CD14-positive monocyte (primary cell): ENCODE results near the gene KRT17. TPM values are rescaled to one million over a fixed set of nuclear protein-coding genes. Genes with fewer than 3 reads are reported as not detected.
"Not testable (repeated sequence)": the region's sequence is repeated elsewhere in the genome, so short reads cannot be mapped to it uniquely, and the experiment has no call there.

Source experiments
- DNase-seq, 3 donors: peaks; one replicate each; pipeline ENCODE4 v3.0.0-alpha.2; 2011 to 2022
- H2AFZ ChIP-seq: 2 replicates; pipeline ENCODE4 v1.6.0; 2012; ENCODE audit warnings: mild to moderate bottlenecking, low read depth, low read length, inconsistent platforms; ENCODE audit not compliant: insufficient read depth, poor library complexity, severe bottlenecking
- H3K27ac ChIP-seq, 2 donors: 1 replicate in 1 of 2; 2 replicates in 1 of 2; pipeline ENCODE4 v1.5.1; 2012 to 2013; ENCODE audit warnings: low read length in 2 of 2, control low read depth in 1 of 2, inconsistent platforms in 1 of 2, low read depth in 1 of 2, mild to moderate bottlenecking in 1 of 2
- H3K27me3 ChIP-seq, 2 donors: one replicate each; pipeline versions ENCODE4 v1.6.0 to v1.6.1; 2011 to 2013; ENCODE audit warnings: low read length in 2 of 2; ENCODE audit not compliant: control insufficient read depth in 2 of 2, insufficient read depth in 2 of 2
- H3K36me3 ChIP-seq, 2 donors: replicated peaks in 1 of 2; 1 replicate in 1 of 2; 2 replicates in 1 of 2; pipeline versions ENCODE4 v1.5.1 to v1.6.1; 2012 to 2013; ENCODE audit warnings: low read length in 2 of 2, control low read depth in 1 of 2, inconsistent platforms in 1 of 2, mild to moderate bottlenecking in 1 of 2; ENCODE audit not compliant: insufficient read depth in 2 of 2, control insufficient read depth in 1 of 2
- H3K4me1 ChIP-seq, 2 donors: 1 replicate in 1 of 2; 2 replicates in 1 of 2; pipeline versions ENCODE4 v1.5.1 to v1.6.1; 2012 to 2013; ENCODE audit warnings: low read length in 2 of 2, control low read depth in 1 of 2, inconsistent platforms in 1 of 2, mild to moderate bottlenecking in 1 of 2, moderate library complexity in 1 of 2; ENCODE audit not compliant: insufficient read depth in 2 of 2, control insufficient read depth in 1 of 2
- H3K4me2 ChIP-seq: replicated peaks from 2 replicates; pipeline ENCODE3; 2012; ENCODE audit warnings: low read length, moderate library complexity, mild to moderate bottlenecking; ENCODE audit not compliant: poor library complexity, severe bottlenecking; ENCODE audit errors: extremely low read depth
- H3K4me3 ChIP-seq, 3 experiments: fragments of 200-600 bp in 1 of 3; sonication (generic) in 1 of 3; replicated peaks in 1 of 3; 1 replicate in 2 of 3; 2 replicates in 1 of 3; pipeline ENCODE4 v1.5.1; 2011 to 2013; ENCODE audit warnings: low read length in 3 of 3, mild to moderate bottlenecking in 3 of 3, control low read depth in 2 of 3, low read depth in 2 of 3, inconsistent platforms in 1 of 3, moderate library complexity in 1 of 3
- H3K79me2 ChIP-seq: 2 replicates; pipeline ENCODE4 v1.6.0; 2012; ENCODE audit warnings: mild to moderate bottlenecking, control low read depth, inconsistent platforms, low read length, moderate library complexity; ENCODE audit not compliant: insufficient read depth
- H3K9ac ChIP-seq: 2 replicates; pipeline ENCODE4 v1.6.0; 2017; ENCODE audit warnings: low read length, mild to moderate bottlenecking; ENCODE audit not compliant: insufficient read depth, poor library complexity, severe bottlenecking
- H3K9me3 ChIP-seq, 2 donors: replicated peaks in 1 of 2; 1 replicate in 1 of 2; 2 replicates in 1 of 2; pipeline versions ENCODE4 v1.5.1 to v1.6.1; 2012 to 2013; ENCODE audit warnings: low read length in 2 of 2, control low read depth in 1 of 2; ENCODE audit not compliant: control insufficient read depth in 1 of 2, insufficient read depth in 1 of 2
- H4K20me1 ChIP-seq: 2 replicates; pipeline ENCODE4 v1.6.0; 2012; ENCODE audit warnings: mild to moderate bottlenecking, low read length, control low read depth, moderate library complexity; ENCODE audit not compliant: insufficient read depth
- H3K27ac Mint-ChIP-seq, 7 donors: one replicate each; pipeline ENCODE4 v1.8.0; 2020; ENCODE audit warnings: mild to moderate bottlenecking in 7 of 7, mixed read lengths in 7 of 7, moderate library complexity in 6 of 7, inconsistent platforms in 2 of 7
- H3K27me3 Mint-ChIP-seq, 3 donors: one replicate each; pipeline ENCODE4 v1.8.0; 2021 to 2022; ENCODE audit warnings: low read depth in 3 of 3, mild to moderate bottlenecking in 3 of 3, mixed read lengths in 3 of 3, moderate library complexity in 3 of 3, inconsistent platforms in 1 of 3
- H3K36me3 Mint-ChIP-seq, 2 donors: one replicate each; pipeline ENCODE4 v1.8.0; 2020; ENCODE audit warnings: mixed read lengths in 2 of 2, inconsistent platforms in 1 of 2, mild to moderate bottlenecking in 1 of 2
- H3K4me1 Mint-ChIP-seq: one replicate; pipeline ENCODE4 v1.8.0; 2020; ENCODE audit warnings: mild to moderate bottlenecking, mixed read lengths
- H3K4me3 Mint-ChIP-seq, 2 donors: one replicate each; pipeline ENCODE4 v1.8.0; 2020; ENCODE audit warnings: mild to moderate bottlenecking in 2 of 2, mixed read lengths in 2 of 2, moderate library complexity in 1 of 2
- H3K9me3 Mint-ChIP-seq, 7 donors: one replicate each; pipeline ENCODE4 v1.8.0; 2020 to 2022; ENCODE audit warnings: mixed read lengths in 7 of 7, mild to moderate bottlenecking in 6 of 7, moderate library complexity in 6 of 7, inconsistent platforms in 2 of 7
- CTCF ChIP-seq: fragments of 200-600 bp; IDR thresholded peaks from one replicate; pipeline ENCODE4 v1.8.0; 2022; ENCODE audit warnings: antibody characterized with exemption, mild to moderate bottlenecking
- WGBS: methylation state at CpG from one replicate; pipeline ENCODE4 v1.1.5; 2013; ENCODE audit warnings: missing lambda C conversion rate; ENCODE audit not compliant: insufficient coverage; 5-methylcytosine and 5-hydroxymethylcytosine counted together
- intact Hi-C, 2 donors: fragments of 100-400 bp; cut with micrococcal nuclease; formaldehyde crosslinking; loops; one replicate each; pipeline versions ENCODE4 v1.15.0 to v1.15.1; 2023
- polyA plus RNA-seq, 3 donors: library from polyadenylated mRNA; depleted of rRNA in 1 of 3; unstranded in 2 of 3; stranded (reverse) in 1 of 3; fragments of 300-500 nt in 2 of 3; fragments of >200 nt in 1 of 3; fragmentation: Illumina TruSeq in 2 of 3; gene quantifications; 1 replicate in 2 of 3; 2 replicates in 1 of 3; pipeline ENCODE4 v1.2.3, GENCODE V29; 2012 to 2021

The KRT17 gene
- polyA plus RNA-seq, 3 donors: 0.49 TPM; not detected in 2

DNA sequence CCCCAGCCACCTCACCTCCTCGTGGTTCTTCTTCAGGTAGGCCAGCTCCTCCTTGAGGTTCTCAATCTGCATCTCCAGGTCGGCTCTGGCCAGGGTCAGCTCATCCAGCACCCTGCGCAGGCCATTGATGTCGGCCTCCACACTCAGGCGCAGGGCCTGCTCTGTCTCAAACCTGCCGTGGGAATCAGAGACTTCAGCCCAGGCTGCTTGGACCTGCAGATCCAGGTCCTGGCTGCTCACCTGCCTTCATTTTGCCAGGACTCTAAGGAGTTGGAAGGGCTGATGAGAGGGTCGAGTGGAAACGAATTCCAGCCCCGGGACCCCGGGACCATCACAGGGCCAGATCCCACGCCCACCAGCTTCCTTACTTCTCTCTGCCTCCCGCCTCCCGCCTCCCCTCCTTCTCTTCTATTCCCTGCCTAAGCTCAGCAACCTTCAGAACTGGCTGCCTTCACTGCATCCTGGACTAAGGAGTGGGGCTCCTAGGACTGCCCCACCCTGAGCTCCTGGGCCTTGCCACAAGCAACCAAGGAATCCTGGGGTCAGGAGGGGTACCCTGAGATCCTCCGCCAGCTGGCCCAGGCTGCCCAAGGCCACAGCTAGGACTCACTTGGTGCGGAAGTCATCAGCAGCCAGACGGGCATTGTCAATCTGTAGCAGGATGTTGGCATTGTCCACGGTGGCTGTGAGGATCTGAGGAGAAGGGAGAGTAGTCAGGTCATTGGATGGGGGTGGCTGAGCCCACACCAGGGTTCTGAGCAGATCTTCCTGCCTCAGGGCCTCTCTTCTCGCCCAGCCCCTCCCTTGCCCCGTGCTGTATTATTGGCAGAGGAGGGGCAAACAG is 1.8 kb downstream of the KRT17 start:
- DNase-seq, intact Hi-C loops, H4K20me1 ChIP-seq, H3K79me2 ChIP-seq, H3K4me1 Mint-ChIP-seq, H3K4me2 ChIP-seq, H3K27me3 ChIP-seq, H3K4me1 ChIP-seq, H3K36me3 Mint-ChIP-seq, H2AFZ ChIP-seq, H3K9ac ChIP-seq, H3K27ac Mint-ChIP-seq, H3K36me3 ChIP-seq, H3K27ac ChIP-seq, H3K9me3 Mint-ChIP-seq, H3K4me3 ChIP-seq, H3K4me3 Mint-ChIP-seq, H3K9me3 ChIP-seq: not testable (repeated sequence)
- H3K27me3 Mint-ChIP-seq: peaks cover 0 to 15% (median 6%) of the 10 kb centered on the region in 3 donors
- 96% methylated on average over 12 of the region's 19 CpGs for WGBS

DNA sequence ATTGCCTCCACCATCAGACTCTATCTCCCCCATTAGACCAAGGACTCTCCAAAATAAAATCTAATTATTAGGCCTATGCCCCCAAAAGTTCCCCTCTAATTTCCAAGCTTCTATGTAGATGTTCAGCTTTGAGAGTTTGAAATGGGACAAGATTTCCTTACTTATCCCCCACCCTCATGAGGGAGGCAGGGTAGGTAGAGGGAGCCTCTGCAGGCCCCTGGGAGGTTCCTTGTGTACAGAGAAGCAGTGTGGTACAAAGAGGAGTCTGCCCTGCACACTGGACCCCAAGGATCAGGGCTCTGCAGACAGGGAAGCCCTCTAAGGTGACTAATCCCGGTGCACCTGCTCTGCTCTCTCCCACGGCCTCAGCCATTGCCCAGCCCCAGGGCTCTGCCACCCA is 2.5 kb downstream of the KRT17 start:
- Histone ChIP-seq H3K9ac (no peak overlapping the region), H3K4me2 (no peak overlapping the region), H3K27me3 (no peaks in the 10 kb centered on the region), H3K9me3 (no peaks in the 10 kb centered on the region), H2AFZ (no peak overlapping the region), H3K27ac (no peak overlapping the region), H3K79me2 (no peaks in the 10 kb centered on the region), H3K36me3 (no peaks in the 10 kb centered on the region), H4K20me1 (no peaks in the 10 kb centered on the region), H3K4me3 (no peak overlapping the region), H3K4me1 (peaks cover 6% of the 10 kb centered on the region in 2 donors)
- Mint-ChIP-seq H3K27me3 (peaks cover 0 to 15% (median 6%) of the 10 kb centered on the region in 3 donors), H3K4me1 (peaks cover 6% of the 10 kb centered on the region), H3K4me3 (no peak overlapping the region), H3K9me3 (peaks cover 0 to 1% (median 0%) of the 10 kb centered on the region in 7 donors), H3K36me3 (no peaks in the 10 kb centered on the region), H3K27ac (no peak overlapping the region)
- intact Hi-C loops: no loop called here
- 86% methylated on average over 1 of the region's 2 CpGs for WGBS
- no peak for DNase-seq
- TF ChIP-seq CTCF: no peak

- H3K36me3 ChIP-seq, H3K4me2 ChIP-seq, H3K79me2 ChIP-seq, H3K9ac ChIP-seq, H3K4me1 ChIP-seq, H3K27me3 ChIP-seq, H4K20me1 ChIP-seq, H3K27ac Mint-ChIP-seq, H2AFZ ChIP-seq, H3K4me1 Mint-ChIP-seq, DNase-seq, intact Hi-C loops, H3K36me3 Mint-ChIP-seq, H3K4me3 Mint-ChIP-seq, H3K9me3 ChIP-seq, H3K4me3 ChIP-seq, H3K27ac ChIP-seq, H3K9me3 Mint-ChIP-seq: not testable (repeated sequence)
- WGBS: 96% methylated on average over 3 of the region's 11 CpGs
- peaks cover 0 to 13% (median 6%) of the 10 kb centered on the region in 3 donors for H3K27me3 Mint-ChIP-seq
Measured at GRCh38 chr17:41621435-41621817, 2.9 kb downstream of the KRT17 start.
